A549 (cell line): ENCODE data around the gene HNRNPUL1. TPM values are rescaled to one million over a fixed set of nuclear protein-coding genes. Genes with fewer than 3 reads are reported as not detected.
A peak's percentile ranks its signal among the peaks of the same experiment; 100 is the strongest.

Source experiments
- ATAC-seq, 2 experiments: fragments of 200-7000 bp in 1 of 2; fragments of >200 bp in 1 of 2; cut with Nextera tagmentation in 1 of 2; cut with Tn5 transposase in 1 of 2; 3 replicates each; pipeline versions ENCODE4 v1.8.0 to v1.9.1; 2018 to 2020; ENCODE audit warnings: mild to moderate bottlenecking in 1 of 2, moderate library complexity in 1 of 2
- CTCF ChIA-PET: fragments of 300-600 bp; sonication (Branson Sonifier 250); formaldehyde crosslinking; extraction: SDS; loops from one replicate; lab custom pipeline; 2021; ENCODE audit warnings: antibody characterized with exemption, inconsistent platforms; lab: Yijun Ruan, JAX
- POLR2A ChIA-PET: fragments of 350-600 bp; formaldehyde crosslinking; extraction: SDS; loops from one replicate; lab custom pipeline; 2021; ENCODE audit warnings: antibody characterized with exemption, inconsistent platforms; lab: Yijun Ruan, JAX
- DNase-seq, 2 experiments: peaks; one replicate each; pipeline versions ENCODE4 v3.0.0 to v3.0.0-alpha.2; 2011 to 2016; ENCODE audit warnings: low read depth in 1 of 2, low spot score in 1 of 2
- FAIRE-seq: peaks from 2 replicates; lab custom pipeline; 2011; peaks lifted over from hg19 to GRCh38; lab: Jason Lieb, UNC
- H3K27ac ChIP-seq, 2 experiments: fragments of >200 bp; sonication (Bioruptor Twin); formaldehyde crosslinking; 3 replicates each; pipeline ENCODE4 v1.5.1; 2016 to 2017
- H3K4me1 ChIP-seq: fragments of >200 bp; sonication (Bioruptor Twin); formaldehyde crosslinking; 3 replicates; pipeline ENCODE4 v1.6.1; 2016
- H3K4me2 ChIP-seq: fragments of >200 bp; sonication (Bioruptor Twin); formaldehyde crosslinking; 3 replicates; pipeline ENCODE4 v1.6.1; 2016
- H3K4me3 ChIP-seq: fragments of >200 bp; sonication (Bioruptor Twin); formaldehyde crosslinking; 3 replicates; pipeline ENCODE4 v1.5.1; 2016
- H3K9me3 ChIP-seq: fragments of >200 bp; sonication (Bioruptor Twin); formaldehyde crosslinking; 3 replicates; pipeline ENCODE4 v1.6.1; 2016
- BHLHE40 ChIP-seq: IDR thresholded peaks from 2 replicates; pipeline ENCODE4 v1.6.1; 2012; ENCODE audit warnings: low read depth, low read length, inconsistent platforms
- CBX8 ChIP-seq: fragments of 200-600 bp; sonication (generic); IDR thresholded peaks from 2 replicates; pipeline ENCODE4 v1.6.1; 2016
- CHD4 ChIP-seq: fragments of 200-600 bp; sonication (generic); IDR thresholded peaks from 2 replicates; pipeline ENCODE4 v1.6.1; 2016; ENCODE audit warnings: antibody characterized with exemption, mild to moderate bottlenecking, borderline replicate concordance
- EHMT2 ChIP-seq: fragments of 200-600 bp; sonication (generic); IDR thresholded peaks from 2 replicates; pipeline ENCODE4 v1.6.1; 2016; ENCODE audit warnings: antibody characterized with exemption, low read depth, mild to moderate bottlenecking, moderate library complexity
- FOXS1 ChIP-seq: fragments of 250-450 bp; sonication (Bioruptor Pico); IDR thresholded peaks from 2 replicates; pipeline ENCODE4 v1.5.0; 2020; ENCODE audit warnings: mild to moderate bottlenecking, moderate library complexity
- HEYL ChIP-seq: fragments of 250-450 bp; sonication (Bioruptor Pico); IDR thresholded peaks from 2 replicates; pipeline ENCODE4 v1.8.0; 2021; ENCODE audit warnings: mild to moderate bottlenecking, moderate library complexity
- KDM1A ChIP-seq: fragments of 200-600 bp; sonication (generic); IDR thresholded peaks from 2 replicates; pipeline ENCODE4 v1.6.1; 2016; ENCODE audit warnings: low read depth, mild to moderate bottlenecking
- PHF8 ChIP-seq: fragments of 200-600 bp; sonication (generic); IDR thresholded peaks from 2 replicates; pipeline ENCODE4 v1.6.1; 2016; ENCODE audit warnings: low read depth, mild to moderate bottlenecking, antibody characterized with exemption, moderate library complexity, borderline replicate concordance
- POLR2A ChIP-seq: IDR thresholded peaks from 2 replicates; pipeline ENCODE4 v1.6.1; 2012; ENCODE audit warnings: mild to moderate bottlenecking, low read length
- RFX5 ChIP-seq: fragments of 450-650 bp; IDR thresholded peaks from 2 replicates; pipeline ENCODE4 v1.7.1; 2014; ENCODE audit warnings: antibody characterized with exemption, mild to moderate bottlenecking, moderate library complexity
- RNF2 ChIP-seq: fragments of 200-600 bp; sonication (generic); IDR thresholded peaks from 2 replicates; pipeline ENCODE4 v1.6.1; 2016; ENCODE audit warnings: low read depth, mild to moderate bottlenecking, antibody characterized with exemption, moderate library complexity, borderline replicate concordance
- TP53 ChIP-seq: fragments of 250-450 bp; sonication (Bioruptor Pico); IDR thresholded peaks from 2 replicates; pipeline ENCODE4 v1.5.0; 2021; ENCODE audit warnings: mild to moderate bottlenecking, moderate library complexity
- ZNF302 ChIP-seq: fragments of 250-450 bp; sonication (Bioruptor Pico); IDR thresholded peaks from 2 replicates; pipeline ENCODE4 v1.9.0; 2021; ENCODE audit warnings: inconsistent platforms, mild to moderate bottlenecking, moderate library complexity
- ZSCAN20 ChIP-seq: fragments of 250-450 bp; sonication (Bioruptor Pico); IDR thresholded peaks from 2 replicates; pipeline ENCODE4 v1.8.0; 2022; ENCODE audit warnings: mild to moderate bottlenecking, moderate library complexity
- WGBS: methylation state at CpG from one replicate; pipeline ENCODE4 v1.1.6; 2017; ENCODE audit errors: missing lambda C conversion rate; 5-methylcytosine and 5-hydroxymethylcytosine counted together
- polyA plus RNA-seq, 4 experiments: library from polyadenylated mRNA; depleted of rRNA in 3 of 4; stranded (reverse); fragments of >200 nt; fragmentation: RNase III in 1 of 4; extraction: RNeasy Plus Mini Kit Qiagen cat#74134 plus additional on column Dnase treatment in 1 of 4; gene quantifications; 2 replicates in 3 of 4; 3 replicates in 1 of 4; pipeline ENCODE4 v1.2.3, GENCODE V29; 2011 to 2017
- TF ChIP-seq, protein P1 (sequence below): IDR thresholded peaks from 2 replicates; pipeline ENCODE4 v1.6.1; 2012
- TF ChIP-seq, protein P2 (sequence below): fragments of 200-600 bp; sonication (generic); IDR thresholded peaks from 2 replicates; pipeline ENCODE4 v1.6.1; 2016; ENCODE audit warnings: antibody characterized with exemption, mild to moderate bottlenecking, moderate library complexity
- TF ChIP-seq, protein P3 (sequence below): fragments of 250-450 bp; sonication (Bioruptor Pico); IDR thresholded peaks from 2 replicates; pipeline ENCODE4 v1.5.0; 2021; ENCODE audit warnings: mild to moderate bottlenecking, moderate library complexity, borderline replicate concordance
- TF ChIP-seq, protein P4 (sequence below): fragments of 250-450 bp; sonication (Bioruptor Pico); IDR thresholded peaks from 2 replicates; pipeline ENCODE4 v1.5.0; 2020; ENCODE audit warnings: low read depth, mild to moderate bottlenecking, moderate library complexity

Gene HNRNPUL1
- polyA plus RNA-seq, 2 of the 4 experiments (the other 2 are of a cell fraction): 89.5 to 278 TPM

DNA sequence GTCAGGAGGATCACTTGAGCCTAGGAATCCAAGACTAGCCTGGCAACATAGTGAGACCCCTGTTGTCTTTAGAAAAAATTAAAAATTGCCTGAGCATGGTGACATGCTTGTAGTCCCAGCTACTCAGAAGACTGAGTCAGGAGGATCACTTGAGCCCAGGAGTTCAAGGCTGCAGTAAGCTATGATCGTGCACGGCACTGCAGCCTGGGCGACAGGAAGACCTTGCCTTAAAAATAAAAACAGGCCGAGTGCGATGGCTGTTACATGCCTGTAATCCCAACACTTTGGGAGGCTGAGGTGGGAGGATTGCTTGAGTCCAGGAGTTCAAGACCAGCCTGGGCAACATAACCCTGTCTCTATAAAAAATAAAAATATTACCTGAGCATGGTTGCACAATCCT, 5.4 kb downstream of the HNRNPUL1 start:
- Histone ChIP-seq H3K27ac (no peak overlapping the region), H3K4me1 (peaks cover 20% of the 10 kb centered on the region), H3K9me3 (no peaks in the 10 kb centered on the region), H3K4me3 (no peak overlapping the region), H3K4me2 (no peak overlapping the region)
- ATAC-seq: no peak
- 94% methylated on average over 5 of the region's 5 CpGs for whole genome bisulfite sequencing
- no peak for DNase-seq
- no peak for FAIRE-seq
- ChIA-PET CTCF (interaction anchor here (0.7 to 4.1 kb wide), 6 partner anchors 11 to 180 kb away, joined by 3 to 29 read pairs (median 8); no protein-coding TSS in a partner anchor), POLR2A (interaction anchor here (0.7 kb wide), 3 partner anchors 140 to 180 kb away, joined by 4 to 9 read pairs (median 5); no protein-coding TSS in a partner anchor)
- TF ChIP-seq TP53 (CRISPR knock-in tag): no peak
- no peak for TF ChIP-seq HEYL
- TF ChIP-seq BHLHE40: no peak
- TF ChIP-seq CBX8: no peak

DNA sequence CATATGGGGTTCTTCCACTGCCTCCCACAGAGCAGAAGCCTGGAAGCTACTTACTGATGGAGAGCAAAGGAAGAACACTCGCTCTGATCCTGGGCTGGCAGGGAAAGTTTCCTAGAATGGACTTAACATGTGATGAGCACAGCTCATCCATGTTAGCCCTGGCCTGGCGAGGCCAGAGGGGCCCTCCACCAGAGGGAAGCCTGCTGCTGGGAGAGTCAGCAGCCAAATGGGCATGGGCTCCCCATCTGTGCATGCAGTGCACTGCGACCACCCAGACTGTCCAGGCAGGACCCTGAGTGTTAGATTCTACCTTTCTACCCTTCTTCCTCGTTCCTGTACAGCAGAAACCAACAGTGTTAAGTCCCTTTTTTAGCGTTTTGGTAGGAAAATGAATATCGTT, 8.9 kb downstream of the HNRNPUL1 start:
- POLR2A ChIA-PET: interaction anchor here (1.2 kb wide), 1 partner anchor 9 kb away, joined by 6 read pairs; the partner anchor contains the start of gene HNRNPUL1

More for the DNA sequence above, 8.9 kb downstream of the HNRNPUL1 start:
- no peaks in the 10 kb centered on the region for H3K9me3 ChIP-seq
- no peak overlapping the region for H3K27ac ChIP-seq
- DNase-seq (no peak), FAIRE-seq (no peak), ATAC-seq (peak; percentile 33 to 40; a peak in 4 of 6 replicates)
- WGBS: 85% methylated on average over 6 of the region's 6 CpGs
- CTCF ChIA-PET: interaction anchor here (0.6 to 4.1 kb wide), 9 partner anchors 9 to 69 kb away, joined by 3 to 29 read pairs (median 3); no protein-coding TSS in a partner anchor
- TF ChIP-seq CHD4: no peak
- no peak for TF ChIP-seq RFX5
- no peak for TF ChIP-seq RNF2
- TF ChIP-seq, protein P1, sequence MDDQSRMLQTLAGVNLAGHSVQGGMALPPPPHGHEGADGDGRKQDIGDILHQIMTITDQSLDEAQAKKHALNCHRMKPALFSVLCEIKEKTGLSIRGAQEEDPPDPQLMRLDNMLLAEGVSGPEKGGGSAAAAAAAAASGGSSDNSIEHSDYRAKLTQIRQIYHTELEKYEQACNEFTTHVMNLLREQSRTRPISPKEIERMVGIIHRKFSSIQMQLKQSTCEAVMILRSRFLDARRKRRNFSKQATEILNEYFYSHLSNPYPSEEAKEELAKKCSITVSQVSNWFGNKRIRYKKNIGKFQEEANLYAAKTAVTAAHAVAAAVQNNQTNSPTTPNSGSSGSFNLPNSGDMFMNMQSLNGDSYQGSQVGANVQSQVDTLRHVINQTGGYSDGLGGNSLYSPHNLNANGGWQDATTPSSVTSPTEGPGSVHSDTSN: no peak
- TF ChIP-seq, protein P2, sequence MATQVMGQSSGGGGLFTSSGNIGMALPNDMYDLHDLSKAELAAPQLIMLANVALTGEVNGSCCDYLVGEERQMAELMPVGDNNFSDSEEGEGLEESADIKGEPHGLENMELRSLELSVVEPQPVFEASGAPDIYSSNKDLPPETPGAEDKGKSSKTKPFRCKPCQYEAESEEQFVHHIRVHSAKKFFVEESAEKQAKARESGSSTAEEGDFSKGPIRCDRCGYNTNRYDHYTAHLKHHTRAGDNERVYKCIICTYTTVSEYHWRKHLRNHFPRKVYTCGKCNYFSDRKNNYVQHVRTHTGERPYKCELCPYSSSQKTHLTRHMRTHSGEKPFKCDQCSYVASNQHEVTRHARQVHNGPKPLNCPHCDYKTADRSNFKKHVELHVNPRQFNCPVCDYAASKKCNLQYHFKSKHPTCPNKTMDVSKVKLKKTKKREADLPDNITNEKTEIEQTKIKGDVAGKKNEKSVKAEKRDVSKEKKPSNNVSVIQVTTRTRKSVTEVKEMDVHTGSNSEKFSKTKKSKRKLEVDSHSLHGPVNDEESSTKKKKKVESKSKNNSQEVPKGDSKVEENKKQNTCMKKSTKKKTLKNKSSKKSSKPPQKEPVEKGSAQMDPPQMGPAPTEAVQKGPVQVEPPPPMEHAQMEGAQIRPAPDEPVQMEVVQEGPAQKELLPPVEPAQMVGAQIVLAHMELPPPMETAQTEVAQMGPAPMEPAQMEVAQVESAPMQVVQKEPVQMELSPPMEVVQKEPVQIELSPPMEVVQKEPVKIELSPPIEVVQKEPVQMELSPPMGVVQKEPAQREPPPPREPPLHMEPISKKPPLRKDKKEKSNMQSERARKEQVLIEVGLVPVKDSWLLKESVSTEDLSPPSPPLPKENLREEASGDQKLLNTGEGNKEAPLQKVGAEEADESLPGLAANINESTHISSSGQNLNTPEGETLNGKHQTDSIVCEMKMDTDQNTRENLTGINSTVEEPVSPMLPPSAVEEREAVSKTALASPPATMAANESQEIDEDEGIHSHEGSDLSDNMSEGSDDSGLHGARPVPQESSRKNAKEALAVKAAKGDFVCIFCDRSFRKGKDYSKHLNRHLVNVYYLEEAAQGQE: no peak
- TF ChIP-seq ZSCAN20 (CRISPR knock-in tag): no peak
- no peak for TF ChIP-seq KDM1A
- TF ChIP-seq PHF8: no peak
- TF ChIP-seq FOXS1: no peak
- TF ChIP-seq CBX8: no peak
- TF ChIP-seq, protein P3, sequence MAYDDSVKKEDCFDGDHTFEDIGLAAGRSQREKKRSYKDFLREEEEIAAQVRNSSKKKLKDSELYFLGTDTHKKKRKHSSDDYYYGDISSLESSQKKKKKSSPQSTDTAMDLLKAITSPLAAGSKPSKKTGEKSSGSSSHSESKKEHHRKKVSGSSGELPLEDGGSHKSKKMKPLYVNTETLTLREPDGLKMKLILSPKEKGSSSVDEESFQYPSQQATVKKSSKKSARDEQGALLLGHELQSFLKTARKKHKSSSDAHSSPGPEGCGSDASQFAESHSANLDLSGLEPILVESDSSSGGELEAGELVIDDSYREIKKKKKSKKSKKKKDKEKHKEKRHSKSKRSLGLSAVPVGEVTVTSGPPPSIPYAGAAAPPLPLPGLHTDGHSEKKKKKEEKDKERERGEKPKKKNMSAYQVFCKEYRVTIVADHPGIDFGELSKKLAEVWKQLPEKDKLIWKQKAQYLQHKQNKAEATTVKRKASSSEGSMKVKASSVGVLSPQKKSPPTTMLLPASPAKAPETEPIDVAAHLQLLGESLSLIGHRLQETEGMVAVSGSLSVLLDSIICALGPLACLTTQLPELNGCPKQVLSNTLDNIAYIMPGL: no peak
- no peak for TF ChIP-seq POLR2A
- TF ChIP-seq EHMT2: no peak
- no peak for TF ChIP-seq ZNF302 (CRISPR knock-in tag)
- TF ChIP-seq, protein P4, sequence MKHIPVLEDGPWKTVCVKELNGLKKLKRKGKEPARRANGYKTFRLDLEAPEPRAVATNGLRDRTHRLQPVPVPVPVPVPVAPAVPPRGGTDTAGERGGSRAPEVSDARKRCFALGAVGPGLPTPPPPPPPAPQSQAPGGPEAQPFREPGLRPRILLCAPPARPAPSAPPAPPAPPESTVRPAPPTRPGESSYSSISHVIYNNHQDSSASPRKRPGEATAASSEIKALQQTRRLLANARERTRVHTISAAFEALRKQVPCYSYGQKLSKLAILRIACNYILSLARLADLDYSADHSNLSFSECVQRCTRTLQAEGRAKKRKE (CRISPR knock-in tag): no peak
- H3K4me2 ChIP-seq: no peak overlapping the region
- no peaks in the 10 kb centered on the region for H3K4me1 ChIP-seq
- no peak overlapping the region for H3K4me3 ChIP-seq
